OCI-LY3 (cell line): ENCODE data around the gene ASAP2.

ENCODE experiments used
- H2AFZ ChIP-seq: fragments of 200-600, 300-600 bp; shearing (Covaris generic); 2 replicates; pipeline ENCODE4 v1.6.0; 2014; ENCODE audit warnings: antibody characterized with exemption, low read depth, low read length
- H3K27ac ChIP-seq: fragments of 200-600, 300-600 bp; sonication (generic); 2 replicates; pipeline ENCODE4 v1.5.1; 2014; ENCODE audit warnings: mild to moderate bottlenecking, low read length, moderate library complexity, mixed read lengths
- H3K27me3 ChIP-seq: fragments of 200-600, 300-600 bp; sonication (generic); 2 replicates; pipeline ENCODE4 v1.6.1; 2014; ENCODE audit warnings: low read depth, low read length, mixed read lengths
- H3K36me3 ChIP-seq: fragments of 200-600, 300-600 bp; sonication (generic); replicated peaks from 2 replicates; pipeline ENCODE3; 2014; ENCODE audit warnings: low read depth, low read length, mixed read lengths
- H3K4me1 ChIP-seq: fragments of 300-600, 200-600 bp; sonication (generic); 2 replicates; pipeline ENCODE4 v1.6.1; 2014; ENCODE audit warnings: low read length, mixed read lengths
- H3K4me2 ChIP-seq: fragments of 200-600, 300-600 bp; sonication (generic); 2 replicates; pipeline ENCODE4 v1.6.1; 2014; ENCODE audit warnings: low read length, mixed read lengths
- H3K4me3 ChIP-seq: fragments of 300-600, 200-600 bp; sonication (generic); 2 replicates; pipeline ENCODE4 v1.5.1; 2014; ENCODE audit warnings: antibody characterized with exemption, mild to moderate bottlenecking, low read length, moderate library complexity
- H3K79me2 ChIP-seq: fragments of 300-600, 200-600 bp; shearing (Covaris generic); 2 replicates; pipeline ENCODE4 v1.6.1; 2014; ENCODE audit warnings: mild to moderate bottlenecking, low read length, mixed read lengths
- H3K9ac ChIP-seq: fragments of 300-600, 200-600 bp; shearing (Covaris generic); 2 replicates; pipeline ENCODE4 v1.6.0; 2014; ENCODE audit warnings: mild to moderate bottlenecking, low read length, moderate library complexity
- H3K9me3 ChIP-seq: fragments of 200-600, 300-600 bp; shearing (Covaris generic); 2 replicates; pipeline ENCODE4 v1.6.1; 2014; ENCODE audit warnings: low read length, mixed read lengths; ENCODE audit not compliant: insufficient read depth
- H4K20me1 ChIP-seq: fragments of 200-600, 300-600 bp; sonication (generic); 2 replicates; pipeline ENCODE4 v1.6.1; 2016; ENCODE audit warnings: low read length, mixed read lengths; ENCODE audit not compliant: insufficient read depth
- CTCF ChIP-seq: fragments of 200-600, 300-600 bp; sonication (generic); IDR thresholded peaks from 2 replicates; pipeline ENCODE4 v1.5.1; 2014; ENCODE audit warnings: antibody characterized with exemption, low read length, low read depth
- EZH2phosphoT487 ChIP-seq: fragments of 200-600 bp; shearing (Covaris generic); IDR thresholded peaks from 2 replicates; pipeline ENCODE4 v1.6.1; 2018; ENCODE audit warnings: antibody characterized with exemption, mixed run types, low read depth

The ASAP2 gene

GRCh38 chr2:9416962-9417316 is 210.3 kb downstream of the ASAP2 start:
- Histone ChIP-seq H3K27ac (no peak overlapping the region), H4K20me1 (no peaks in the 10 kb centered on the region), H3K9me3 (no peaks in the 10 kb centered on the region), H3K27me3 (no peaks in the 10 kb centered on the region), H2AFZ (no peak overlapping the region), H3K4me1 (peaks cover 3% of the 10 kb centered on the region; the same call in 1 of the 2 replicates), H3K79me2 (peaks cover 31% of the 10 kb centered on the region), H3K36me3 (no peaks in the 10 kb centered on the region), H3K4me3 (no peak overlapping the region), H3K9ac (no peak overlapping the region), H3K4me2 (no peak overlapping the region)
- TF ChIP-seq CTCF (no peak), EZH2phosphoT487 (no peak)

GRCh38 chr2:9417725-9418124 is 211.1 kb downstream of the ASAP2 start:
- H3K27ac ChIP-seq, result no peak overlapping the region
- no peak overlapping the region for H3K4me3 ChIP-seq
- peaks cover 7% of the 10 kb centered on the region for H3K4me1 ChIP-seq
- H3K4me2 ChIP-seq, result no peak overlapping the region
- no peaks in the 10 kb centered on the region for H4K20me1 ChIP-seq
- no peaks in the 10 kb centered on the region for H3K36me3 ChIP-seq
- H2AFZ ChIP-seq, result no peak overlapping the region
- H3K9me3 ChIP-seq, result no peaks in the 10 kb centered on the region
- no peak for TF ChIP-seq CTCF
- TF ChIP-seq EZH2phosphoT487, result no peak
- peaks cover 39% of the 10 kb centered on the region for H3K79me2 ChIP-seq
- H3K27me3 ChIP-seq, result no peaks in the 10 kb centered on the region
- no peak overlapping the region for H3K9ac ChIP-seq

- Histone ChIP-seq H3K4me3 (no peak overlapping the region), H2AFZ (no peak overlapping the region), H3K4me1 (peaks cover 7% of the 10 kb centered on the region), H3K79me2 (peaks cover 45% of the 10 kb centered on the region), H3K9me3 (no peaks in the 10 kb centered on the region), H3K4me2 (no peak overlapping the region), H4K20me1 (no peaks in the 10 kb centered on the region), H3K27ac (no peak overlapping the region), H3K9ac (no peak overlapping the region), H3K36me3 (no peaks in the 10 kb centered on the region), H3K27me3 (no peaks in the 10 kb centered on the region)
- no peak for TF ChIP-seq CTCF
- no peak for TF ChIP-seq EZH2phosphoT487
Measured at GRCh38 chr2:9418746-9419145, 212.1 kb downstream of the ASAP2 start.

- Histone ChIP-seq H3K4me3 (no peak overlapping the region), H3K36me3 (no peaks in the 10 kb centered on the region), H4K20me1 (no peaks in the 10 kb centered on the region), H3K79me2 (peaks cover 47% of the 10 kb centered on the region), H3K9ac (no peak overlapping the region), H3K4me1 (peaks cover 11% of the 10 kb centered on the region), H3K9me3 (no peaks in the 10 kb centered on the region), H3K27me3 (no peaks in the 10 kb centered on the region), H2AFZ (no peak overlapping the region), H3K4me2 (no peak overlapping the region), H3K27ac (no peak overlapping the region)
- no peak for TF ChIP-seq CTCF
- TF ChIP-seq EZH2phosphoT487, result no peak
Measured at GRCh38 chr2:9419541-9419940, 212.9 kb downstream of the ASAP2 start.
